HK-2 (cell line): ENCODE results near the gene SEPTIN6.

Experiments used
- DNase-seq: peaks from one replicate; pipeline ENCODE4 v3.0.0-alpha.2; 2018; ENCODE audit not compliant: unreplicated experiment

Gene SEPTIN6

DNA sequence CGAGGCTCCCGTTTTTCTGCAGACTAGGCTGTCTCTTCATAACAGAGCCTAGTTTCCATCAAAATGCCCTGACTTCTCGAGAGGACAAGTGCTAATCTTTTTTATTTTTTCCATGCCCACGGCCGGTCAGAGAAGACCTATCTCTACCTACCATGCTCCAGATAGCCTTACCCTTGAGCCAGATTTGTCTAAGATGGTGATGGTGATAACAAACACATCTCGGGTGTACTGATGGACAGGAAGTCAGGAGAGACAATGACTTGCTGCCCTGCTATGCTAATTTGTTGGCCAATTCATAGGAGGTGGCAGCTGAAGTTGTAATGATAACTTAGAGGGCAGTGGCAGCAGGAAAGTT lies 44.6 kb downstream of the SEPTIN6 start:
- no peak for DNase-seq

DNA sequence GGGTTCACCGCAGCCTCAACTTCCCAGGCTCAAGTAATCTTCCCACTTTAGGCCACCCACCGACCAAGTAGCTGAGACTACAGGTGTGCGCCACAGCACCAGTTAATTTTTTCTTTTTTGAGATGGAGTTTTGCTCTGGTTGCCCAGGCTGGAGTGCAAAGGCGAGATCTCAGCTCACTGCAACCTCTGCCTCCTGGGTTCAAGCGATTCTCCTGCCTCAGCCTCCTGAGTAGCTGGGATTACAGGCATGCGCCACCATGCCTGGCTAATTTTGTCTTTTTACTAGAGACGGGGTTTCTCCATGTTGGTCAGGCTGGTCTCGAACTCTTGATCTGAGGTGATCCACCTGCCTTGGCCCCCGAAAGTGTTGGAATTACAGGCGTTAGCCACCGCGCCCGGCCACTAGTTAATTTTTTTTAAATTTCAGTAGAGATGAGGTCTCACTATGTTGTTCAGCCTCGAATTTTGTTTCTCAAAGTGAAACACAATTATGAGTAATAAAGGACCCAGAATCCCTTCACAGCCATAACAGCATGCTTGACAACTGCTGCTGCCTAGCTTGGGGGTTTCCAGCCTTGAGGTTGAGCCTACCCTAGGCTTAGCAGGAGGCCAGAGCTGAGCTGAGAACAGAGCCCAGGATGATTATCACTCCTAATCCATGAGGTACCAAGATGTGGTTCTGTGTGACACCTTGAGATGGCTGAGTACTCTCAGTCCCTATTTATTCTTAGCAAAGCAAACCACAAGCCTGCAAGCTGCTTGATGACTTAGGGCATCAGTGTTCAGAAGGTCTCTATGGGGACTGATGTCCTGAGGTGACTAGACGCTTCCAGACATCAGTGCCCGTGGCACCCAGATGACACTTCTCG lies 45.2 kb downstream of the SEPTIN6 start:
- no peak for DNase-seq

- DNase-seq: no peak
Measured at GRCh38 chrX:119647089-119647488, 45.9 kb downstream of the SEPTIN6 start.

- no peak for DNase-seq
Measured at GRCh38 chrX:119646515-119646914, 46.5 kb downstream of the SEPTIN6 start.

DNA sequence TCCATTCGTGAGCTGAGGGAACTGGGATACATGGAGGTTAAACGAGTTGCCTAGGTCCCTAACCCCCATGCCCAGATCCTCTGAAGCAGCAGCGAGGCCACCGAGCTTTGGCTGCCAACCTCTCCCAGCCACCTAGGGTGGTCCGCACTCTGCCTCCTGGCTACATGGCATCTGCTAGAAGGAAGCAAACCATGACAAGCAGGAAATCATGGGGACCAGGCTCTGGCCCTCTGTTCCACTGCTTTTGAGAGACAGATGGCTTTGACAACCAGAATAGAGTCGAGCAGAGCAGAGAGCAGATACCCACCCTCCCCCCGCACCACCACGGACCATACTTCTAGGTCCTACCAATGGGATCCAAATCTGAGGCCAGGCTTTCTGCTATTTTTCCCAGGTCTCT lies 49.3 kb downstream of the SEPTIN6 start:
- DNase-seq: no peak
